Measurements from ENCODE around the gene CFAP251.

- TF ChIP-seq CTCF (IDR thresholded peaks at IDR 0.05) = no peak
- no peak for TF ChIP-seq POLR2A (IDR thresholded peaks at IDR 0.05)
Measured at GRCh38 chr12:121916719-121917118, 1.7 kb upstream of the CFAP251 start.
